Epithelial cell of proximal tubule (primary cell): ENCODE data around the gene LEMD2. TPM values are rescaled to one million over a fixed set of nuclear protein-coding genes. Genes with fewer than 3 reads are reported as not detected.

Experiments
- DNase-seq: peaks from one replicate; pipeline ENCODE4 v3.0.0-alpha.2; 2011; ENCODE audit warnings: low read depth
- H3K4me3 ChIP-seq: 2 replicates; pipeline ENCODE4 v1.5.1; 2011; ENCODE audit warnings: low read depth, mild to moderate bottlenecking, low read length
- total RNA-seq: library from RNA; depleted of rRNA; stranded (reverse); fragments of >200 nt; gene quantifications from 2 replicates; pipeline ENCODE4 v1.2.3, GENCODE V29; 2015
- TF ChIP-seq, protein P1 (sequence below): conservative IDR thresholded peaks from 2 replicates; pipeline ENCODE4 v1.5.1; 2012; ENCODE audit warnings: low read depth, mild to moderate bottlenecking, low read length

The LEMD2 gene
- total RNA-seq, 1 donor from 2014 or later, result 42.0 TPM

DNA sequence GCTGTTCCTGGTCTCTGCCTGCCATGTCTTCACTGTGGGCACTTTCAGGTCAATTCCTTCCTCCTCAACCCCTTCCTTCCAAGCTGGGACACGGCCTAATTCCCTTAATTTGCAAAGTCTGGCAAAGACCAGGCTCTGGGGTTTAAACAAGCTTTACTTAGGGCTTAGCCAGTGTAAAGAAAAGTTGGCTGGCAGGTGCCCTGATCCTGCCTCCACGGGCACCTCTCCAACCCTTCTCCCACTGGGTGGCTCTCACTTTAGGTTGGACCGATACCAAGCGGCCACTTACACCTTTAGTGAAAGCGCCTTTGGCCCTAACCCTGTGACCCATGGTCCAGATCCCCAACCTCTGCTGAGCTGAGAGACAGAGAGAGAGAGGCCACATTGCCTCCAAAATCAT is 28.6 kb upstream of the LEMD2 start:
- DNase-seq, result no peak
- TF ChIP-seq, protein P1, sequence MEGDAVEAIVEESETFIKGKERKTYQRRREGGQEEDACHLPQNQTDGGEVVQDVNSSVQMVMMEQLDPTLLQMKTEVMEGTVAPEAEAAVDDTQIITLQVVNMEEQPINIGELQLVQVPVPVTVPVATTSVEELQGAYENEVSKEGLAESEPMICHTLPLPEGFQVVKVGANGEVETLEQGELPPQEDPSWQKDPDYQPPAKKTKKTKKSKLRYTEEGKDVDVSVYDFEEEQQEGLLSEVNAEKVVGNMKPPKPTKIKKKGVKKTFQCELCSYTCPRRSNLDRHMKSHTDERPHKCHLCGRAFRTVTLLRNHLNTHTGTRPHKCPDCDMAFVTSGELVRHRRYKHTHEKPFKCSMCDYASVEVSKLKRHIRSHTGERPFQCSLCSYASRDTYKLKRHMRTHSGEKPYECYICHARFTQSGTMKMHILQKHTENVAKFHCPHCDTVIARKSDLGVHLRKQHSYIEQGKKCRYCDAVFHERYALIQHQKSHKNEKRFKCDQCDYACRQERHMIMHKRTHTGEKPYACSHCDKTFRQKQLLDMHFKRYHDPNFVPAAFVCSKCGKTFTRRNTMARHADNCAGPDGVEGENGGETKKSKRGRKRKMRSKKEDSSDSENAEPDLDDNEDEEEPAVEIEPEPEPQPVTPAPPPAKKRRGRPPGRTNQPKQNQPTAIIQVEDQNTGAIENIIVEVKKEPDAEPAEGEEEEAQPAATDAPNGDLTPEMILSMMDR, result no peak

GRCh38 chr6:33816911-33817310 is 28.0 kb upstream of the LEMD2 start:
- TF ChIP-seq, protein P1, result no peak
- no peak overlapping the region for H3K4me3 ChIP-seq
- no peak for DNase-seq

More for the DNA sequence above, 28.6 kb upstream of the LEMD2 start:
- H3K4me3 ChIP-seq, result no peak overlapping the region

GRCh38 chr6:33815854-33816253 is 26.9 kb upstream of the LEMD2 start:
- TF ChIP-seq, protein P1, result no peak
- no peak overlapping the region for H3K4me3 ChIP-seq
- DNase-seq, result no peak

DNA sequence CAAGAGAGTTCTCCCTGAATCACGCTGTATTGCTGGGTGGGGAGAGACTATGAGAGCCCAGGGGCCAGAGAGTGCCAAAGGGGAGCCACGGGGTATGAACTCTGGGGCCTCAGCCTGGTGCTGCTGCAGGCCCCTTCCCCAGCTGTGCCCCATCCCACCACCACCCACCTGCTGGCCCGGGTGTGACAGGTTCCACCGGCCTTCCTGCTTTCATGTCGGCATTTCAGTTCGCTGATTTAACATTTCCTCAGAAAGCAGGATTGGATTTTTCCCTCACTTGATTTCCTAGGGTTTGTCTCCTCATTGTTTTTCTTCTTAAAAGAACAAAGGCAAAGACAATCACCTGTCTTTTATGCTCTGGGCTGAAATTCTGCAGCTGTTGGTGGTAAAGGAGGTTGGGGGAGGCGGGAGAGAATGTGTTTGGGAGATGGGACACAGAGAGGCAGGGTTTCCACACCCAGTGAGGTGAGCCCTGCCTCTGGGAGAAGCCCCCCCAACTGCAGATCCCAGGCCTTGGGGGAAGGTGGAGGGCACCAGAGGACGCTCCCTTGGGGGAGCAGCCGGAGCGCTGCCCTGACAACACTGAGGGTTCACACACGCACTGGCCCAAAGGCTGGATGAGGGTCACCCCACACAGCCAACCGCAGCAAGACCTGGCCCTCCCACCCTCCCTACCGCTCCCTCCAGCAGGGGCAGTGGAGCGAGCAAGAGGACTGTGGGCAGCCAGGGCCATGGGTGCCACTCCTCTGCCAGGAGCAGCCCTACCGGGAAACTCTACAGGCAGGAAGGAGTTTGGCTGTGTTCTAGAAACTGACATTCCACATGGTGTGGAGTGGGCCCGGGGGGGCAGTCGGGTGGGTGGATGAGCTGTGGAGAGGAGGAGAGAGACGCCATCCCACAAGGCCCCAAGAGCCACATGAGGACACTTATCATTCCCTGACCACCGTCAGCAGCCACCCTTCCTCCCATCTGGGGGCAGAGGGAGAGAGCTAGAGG is 25.4 kb upstream of the LEMD2 start:
- TF ChIP-seq, protein P1, result no peak
- no peak overlapping the region for H3K4me3 ChIP-seq
- no peak for DNase-seq

GRCh38 chr6:33813246-33813904 is 24.4 kb upstream of the LEMD2 start:
- TF ChIP-seq, protein P1, result no peak
- no peak for DNase-seq
- no peak overlapping the region for H3K4me3 ChIP-seq

DNA sequence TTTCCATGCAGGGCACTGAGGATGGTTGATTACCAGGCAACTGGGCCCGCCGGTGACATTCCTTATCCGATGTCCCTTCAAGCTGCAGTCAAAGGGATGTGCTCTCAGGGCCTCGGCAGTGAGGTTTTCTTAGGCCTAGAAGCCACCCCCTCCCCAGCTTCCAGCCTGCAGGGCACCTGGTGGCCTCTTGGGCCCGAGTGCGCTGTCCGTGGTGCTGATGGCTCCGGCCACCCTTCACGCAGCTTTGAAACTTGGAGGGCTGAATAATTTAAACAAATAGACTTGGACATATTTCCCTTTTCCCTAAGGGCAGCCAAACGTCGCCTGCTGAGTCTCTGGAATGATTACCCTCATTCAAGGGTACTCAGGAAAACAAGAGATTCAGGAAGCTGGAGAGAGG is 23.7 kb upstream of the LEMD2 start:
- H3K4me3 ChIP-seq, result no peak overlapping the region
- TF ChIP-seq, protein P1, result peak; percentile 50
- no peak for DNase-seq
